GM21717 (cell line): Measurements from ENCODE around the gene FIGNL2.
"Not testable (repeated sequence)": the region's sequence is repeated elsewhere in the genome, so short reads cannot be mapped to it uniquely, and the experiment has no call there.

Experiments used
- ATAC-seq: cut with Tn5 transposase; IDR thresholded peaks from one replicate; pipeline ENCODE4 v1.9.1; 2021; ENCODE audit warnings: mild to moderate bottlenecking, moderate library complexity; ENCODE audit not compliant: unreplicated experiment

Gene FIGNL2

DNA sequence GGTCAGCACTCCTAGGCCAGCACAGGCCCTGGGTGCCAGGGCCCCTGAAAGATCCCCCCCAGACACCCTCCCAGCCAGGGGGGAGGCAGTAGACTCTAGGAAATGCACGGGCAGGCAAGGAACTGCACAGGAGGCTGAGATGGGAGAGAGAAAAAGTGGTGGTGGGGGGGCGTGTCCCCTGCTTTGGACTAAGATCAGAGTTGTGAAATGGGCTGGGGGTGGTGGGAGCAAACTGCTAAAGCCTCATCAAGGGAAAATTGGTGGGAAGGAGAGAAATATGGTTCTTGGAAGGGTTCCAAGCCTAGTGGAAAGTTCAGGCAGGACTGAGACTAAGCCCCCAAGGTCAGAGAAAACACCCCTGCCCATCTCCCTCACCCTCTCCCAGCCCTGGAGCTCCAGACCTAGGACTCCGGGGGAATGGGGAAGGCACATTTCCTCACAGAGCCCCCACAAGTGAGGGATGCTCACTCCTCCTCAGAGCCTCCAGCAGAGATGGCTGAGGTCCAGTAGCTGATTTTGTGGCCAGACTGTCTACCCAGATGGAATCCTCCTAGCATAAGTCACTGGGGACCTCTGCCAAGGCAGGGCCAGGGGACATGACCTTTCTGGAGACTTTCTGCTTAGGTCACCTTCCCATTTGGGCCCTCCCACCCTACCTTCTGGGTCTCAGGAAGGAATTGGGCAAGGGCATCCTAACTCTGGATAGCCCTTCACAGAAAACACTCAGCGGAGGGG, 29.8 kb downstream of the FIGNL2 start:
- no peak for ATAC-seq

DNA sequence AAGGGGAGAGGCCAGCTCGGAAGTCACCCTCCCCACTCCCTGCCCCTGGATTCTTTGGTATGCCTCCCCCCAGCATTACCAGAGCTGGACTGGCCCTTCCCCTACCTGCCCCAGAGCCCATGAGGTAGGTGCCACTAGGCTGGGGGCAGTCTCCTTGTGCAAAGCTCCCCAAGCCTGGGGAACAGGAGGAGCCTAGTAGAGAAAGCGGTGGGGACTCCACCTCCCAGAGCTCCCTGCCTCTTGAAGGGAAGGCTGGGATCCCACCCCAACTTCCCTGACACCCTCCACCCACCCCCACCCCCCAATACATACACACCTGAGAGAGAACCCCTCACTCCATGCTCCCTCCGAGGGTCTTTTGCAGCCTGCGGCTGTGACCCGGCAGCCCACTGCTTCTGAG, 30.4 kb downstream of the FIGNL2 start:
- no peak for ATAC-seq

DNA sequence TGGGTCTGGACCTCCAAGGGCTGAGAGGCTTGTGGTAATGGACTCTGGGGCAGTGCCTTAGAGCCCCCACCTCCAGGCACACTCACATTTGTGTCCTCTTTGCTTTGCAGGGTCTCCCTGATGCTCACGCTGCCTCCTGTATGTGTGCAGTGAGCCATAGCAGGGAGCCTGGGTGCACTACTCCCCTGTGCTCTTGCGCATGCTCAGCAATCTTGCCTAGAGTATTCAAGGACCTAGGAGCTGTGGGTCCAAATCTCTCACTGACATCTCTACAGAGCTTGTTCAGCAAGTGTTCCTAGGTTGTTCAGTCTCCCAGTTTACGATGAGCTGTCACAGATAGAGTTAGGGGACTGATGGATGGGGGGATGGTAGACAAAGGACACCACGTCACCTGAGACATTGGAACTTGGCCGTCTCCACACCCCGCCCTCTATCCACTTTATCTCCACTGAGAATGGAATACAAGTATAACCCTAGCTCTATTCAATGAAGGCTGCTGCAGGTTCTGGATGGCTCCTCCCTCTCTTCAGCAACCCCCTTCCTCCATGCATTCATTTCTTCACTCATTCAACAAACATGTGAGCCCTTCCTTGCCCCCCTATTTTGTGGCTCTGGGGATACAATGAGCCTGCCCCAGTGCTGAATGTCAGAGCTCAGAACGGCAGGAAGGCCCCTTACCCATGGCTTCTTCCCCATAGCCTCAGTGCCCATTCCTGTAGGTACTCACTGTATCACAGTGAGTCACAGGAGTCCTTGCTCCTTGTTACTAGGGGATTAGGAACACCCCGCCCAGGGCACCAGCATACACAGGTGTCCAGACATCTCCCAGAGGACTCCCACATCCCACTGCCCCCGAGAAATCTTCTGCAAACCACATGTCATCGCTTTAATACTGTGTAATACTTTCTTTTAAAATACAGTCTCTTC, 31.2 kb downstream of the FIGNL2 start:
- ATAC-seq: no peak

GRCh38 chr12:51815571-51815970, 32.9 kb downstream of the FIGNL2 start:
- ATAC-seq: no peak

DNA sequence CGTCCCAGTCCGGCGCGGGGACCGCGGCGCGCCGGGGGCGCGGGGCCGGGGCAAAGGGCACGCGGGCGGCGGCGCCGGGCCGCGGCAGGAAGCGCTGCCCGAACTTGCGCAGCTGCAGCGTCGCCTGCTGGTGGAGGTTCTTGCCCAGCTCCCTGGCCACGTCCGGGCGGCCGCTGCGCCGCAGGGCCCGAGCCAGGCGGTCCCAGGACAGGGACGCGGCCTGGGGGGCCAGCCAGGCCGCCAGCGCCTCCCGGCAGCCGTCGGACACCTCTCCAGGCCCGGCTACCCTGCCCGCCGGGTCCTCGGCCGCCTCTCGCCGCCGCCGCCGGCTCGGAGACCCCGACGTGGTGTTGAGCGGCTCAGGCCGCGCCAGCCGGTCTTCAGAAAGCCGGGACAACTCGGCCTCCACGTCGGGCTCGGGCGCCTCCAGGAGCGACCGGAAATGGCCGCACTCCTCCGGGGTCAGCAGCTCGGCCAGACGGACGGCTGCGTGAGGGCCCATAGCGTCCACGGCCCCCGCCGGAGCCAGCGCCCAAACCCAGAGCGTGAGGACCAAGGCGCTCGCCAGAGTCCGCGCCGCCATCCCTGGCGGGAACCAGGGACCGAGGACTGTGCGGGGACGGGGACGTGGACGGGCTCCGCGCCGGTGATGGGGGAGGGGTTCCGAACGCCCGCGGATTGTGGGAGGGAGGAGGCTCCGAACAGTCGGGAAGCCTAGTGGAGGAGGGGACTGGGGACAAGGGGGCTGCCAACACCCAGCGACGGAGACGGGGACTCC, 34.0 kb downstream of the FIGNL2 start:
- no peak for ATAC-seq

DNA sequence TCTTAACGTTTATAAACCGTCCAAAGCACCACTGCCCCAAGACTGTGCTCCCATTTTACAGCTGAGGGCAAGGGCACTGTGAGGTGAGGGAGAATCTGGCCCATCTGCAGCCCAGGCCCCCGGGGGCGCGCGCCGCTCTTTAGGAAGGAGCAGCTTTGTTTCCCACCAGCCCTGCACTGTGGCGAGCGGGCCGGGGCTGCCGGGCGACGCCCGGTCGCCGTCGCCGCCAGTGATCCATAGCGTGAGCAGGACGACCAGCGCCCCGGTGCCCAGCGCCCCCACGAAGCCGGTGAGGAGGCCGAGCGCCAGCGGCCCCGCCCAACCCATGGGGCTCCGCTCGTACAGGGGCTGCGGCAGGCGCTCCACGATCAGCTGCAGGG, 34.6 kb downstream of the FIGNL2 start:
- no peak for ATAC-seq

DNA sequence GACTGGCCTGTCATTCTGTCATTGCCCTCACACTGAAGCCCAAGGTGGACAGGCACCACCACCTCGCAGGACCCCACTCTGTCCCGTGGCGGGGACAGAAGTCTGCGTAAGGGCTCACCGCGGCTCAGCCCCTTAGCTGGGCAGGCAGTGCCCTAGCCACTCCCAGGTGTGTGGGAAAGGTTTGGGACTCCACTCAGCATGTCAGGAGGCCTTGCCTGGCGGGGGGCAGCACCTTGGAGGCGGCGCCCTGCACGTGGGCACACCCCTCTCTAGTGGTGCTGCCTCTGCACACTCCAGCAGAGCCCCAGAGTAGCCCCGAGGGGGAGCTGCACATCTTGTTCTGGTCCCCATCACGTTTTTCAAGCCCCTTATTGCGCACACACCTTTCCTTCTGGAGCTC, 35.6 kb downstream of the FIGNL2 start:
- ATAC-seq: no peak

DNA sequence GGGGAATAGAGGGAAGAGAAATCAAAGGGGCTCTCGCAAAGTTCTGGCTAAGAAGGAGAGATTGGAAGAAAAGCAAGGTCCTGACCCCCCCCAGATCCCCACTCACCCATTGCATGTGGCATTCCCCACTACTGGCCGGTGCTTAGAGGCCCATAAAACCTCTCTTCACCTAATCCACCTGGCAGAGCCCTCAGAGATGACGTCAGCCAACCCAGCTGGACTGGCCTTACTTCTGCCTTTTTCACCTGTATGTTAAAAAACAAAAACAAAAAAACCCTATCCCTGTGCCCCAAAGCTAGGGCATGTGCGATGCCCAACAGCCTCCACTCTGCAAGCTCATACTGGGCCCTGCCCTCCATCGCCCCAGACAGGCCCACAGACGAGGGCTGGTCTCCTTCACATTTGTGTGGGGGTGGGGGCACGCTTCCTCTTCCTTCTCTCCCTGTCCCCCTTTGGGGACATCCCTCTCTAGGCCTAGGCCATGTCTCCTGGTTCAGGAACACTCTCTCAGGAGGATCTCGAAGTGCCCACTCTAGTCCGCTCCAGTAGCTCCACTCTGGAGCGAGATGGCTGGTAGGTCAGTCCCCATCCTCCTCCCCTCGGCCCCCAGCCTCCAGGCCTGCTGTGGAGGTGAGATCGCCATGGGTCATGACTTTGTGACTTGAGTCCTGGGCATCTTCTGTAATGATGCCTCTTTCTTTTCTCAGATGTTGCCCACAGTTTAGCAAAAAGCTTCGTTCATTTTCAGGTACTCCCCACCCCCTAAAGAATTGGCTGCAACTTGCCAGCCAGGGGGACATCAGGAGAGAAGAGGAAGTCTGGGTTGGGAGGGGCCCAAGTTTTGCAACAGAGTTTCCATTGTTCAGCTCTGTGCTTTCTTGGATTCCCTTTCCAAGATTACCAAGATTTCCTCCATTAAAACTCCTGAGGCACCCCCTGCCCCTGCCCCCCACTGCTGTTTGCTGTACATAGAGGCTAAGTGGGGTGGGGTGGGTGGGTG, 37.0 kb downstream of the FIGNL2 start:
- no peak for ATAC-seq

DNA sequence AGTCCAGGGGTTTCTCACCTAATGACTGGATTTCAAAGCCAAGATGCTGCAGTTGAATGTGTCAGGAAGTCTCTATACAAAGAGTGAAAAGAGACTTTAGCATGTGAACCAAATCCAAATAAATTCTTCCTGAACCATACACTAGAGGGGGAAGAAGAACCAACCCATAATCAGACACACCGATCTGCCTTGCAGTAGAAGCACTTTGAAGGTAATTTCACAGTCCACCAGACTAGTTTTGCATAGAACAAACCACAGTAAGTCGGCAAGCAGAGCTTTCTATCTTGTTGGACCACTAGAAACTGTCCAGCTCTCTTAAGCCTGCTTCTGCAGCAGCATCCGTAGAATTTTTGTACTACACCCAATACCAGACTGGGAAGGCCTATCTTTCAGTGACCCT, 39.3 kb downstream of the FIGNL2 start:
- ATAC-seq: no peak

GRCh38 chr12:51806896-51807295, 41.6 kb downstream of the FIGNL2 start:
- no peak for ATAC-seq

GRCh38 chr12:51801027-51801426, 47.5 kb downstream of the FIGNL2 start:
- ATAC-seq: no peak

DNA sequence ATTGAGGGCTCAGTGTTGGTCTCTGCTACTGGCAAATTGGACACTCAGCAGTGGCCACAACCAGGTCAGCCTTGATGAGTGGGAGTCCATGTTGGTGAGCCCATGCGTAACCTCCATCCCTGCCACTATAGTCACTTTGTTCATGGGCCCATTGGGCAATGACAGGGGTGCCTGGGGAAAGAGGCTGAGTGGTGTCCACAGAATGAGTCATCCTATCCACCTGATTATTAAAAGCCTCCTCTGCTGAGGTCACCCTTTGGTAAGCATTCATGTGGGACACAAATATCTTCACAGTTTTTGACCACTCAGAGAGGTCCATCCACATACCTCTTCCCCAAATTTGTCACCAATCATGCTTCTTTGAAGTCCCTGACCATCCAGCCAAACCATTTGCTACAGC, 50.0 kb downstream of the FIGNL2 start:
- no peak for ATAC-seq

DNA sequence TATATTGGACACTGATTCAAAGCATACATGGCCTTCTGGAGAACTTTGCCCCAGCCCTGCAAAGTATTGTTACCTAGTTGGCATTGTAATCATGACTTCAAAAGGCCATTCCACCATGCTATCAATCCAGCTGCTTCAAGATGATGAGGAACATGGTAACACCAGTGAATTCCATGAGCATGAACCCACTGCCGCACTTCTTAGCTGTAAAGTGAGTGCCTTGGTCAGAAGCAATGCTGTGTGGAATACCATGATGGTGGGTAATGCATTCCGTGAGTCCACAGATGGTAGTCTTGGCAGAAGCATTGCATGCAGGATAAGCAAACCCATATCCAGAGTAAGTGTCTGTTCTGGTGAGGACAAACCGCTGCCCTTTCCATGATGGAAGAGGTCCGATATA, 50.5 kb downstream of the FIGNL2 start:
- not testable (repeated sequence) for ATAC-seq

DNA sequence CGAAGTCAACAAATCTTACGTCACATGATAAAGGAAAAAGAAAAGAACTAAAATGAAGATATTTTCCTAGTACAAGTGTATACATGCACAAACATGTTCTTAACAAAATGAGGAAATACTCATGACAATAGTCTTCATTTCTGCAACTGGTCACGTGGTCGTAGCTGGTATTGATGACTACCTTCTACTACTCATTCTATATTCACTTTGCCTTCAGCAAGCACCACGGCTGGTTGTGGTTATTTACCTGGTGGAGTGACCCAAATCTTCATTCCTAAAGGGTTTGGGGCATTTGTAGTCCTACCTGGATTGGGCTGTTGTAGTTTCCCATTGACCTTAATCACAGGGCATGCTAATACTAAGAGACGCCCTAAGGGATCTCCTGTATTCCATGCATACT, 51.2 kb downstream of the FIGNL2 start:
- ATAC-seq: no peak

GRCh38 chr12:51793201-51793600, 55.3 kb downstream of the FIGNL2 start:
- ATAC-seq: no peak

GRCh38 chr12:51792417-51792816, 56.1 kb downstream of the FIGNL2 start:
- ATAC-seq: no peak

DNA sequence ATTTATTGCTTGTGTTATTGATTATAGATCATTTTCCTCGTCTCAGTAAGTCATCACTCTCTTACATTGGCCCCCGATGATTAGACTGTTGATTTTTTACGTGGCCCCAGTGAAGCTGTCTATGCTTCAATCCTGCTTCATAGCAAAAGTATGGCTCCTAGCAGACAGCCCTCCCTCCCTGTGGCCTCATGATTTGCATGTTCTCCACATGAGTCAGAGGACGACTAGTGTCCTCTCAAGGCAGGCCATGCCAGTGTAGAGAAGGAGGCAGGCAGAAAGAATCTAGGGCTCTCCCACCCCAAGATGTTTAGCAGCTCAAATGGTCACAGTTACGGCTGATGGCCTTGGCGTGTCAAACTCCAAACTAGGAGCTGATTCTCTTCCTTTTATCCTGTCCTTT, 59.6 kb downstream of the FIGNL2 start:
- no peak for ATAC-seq

DNA sequence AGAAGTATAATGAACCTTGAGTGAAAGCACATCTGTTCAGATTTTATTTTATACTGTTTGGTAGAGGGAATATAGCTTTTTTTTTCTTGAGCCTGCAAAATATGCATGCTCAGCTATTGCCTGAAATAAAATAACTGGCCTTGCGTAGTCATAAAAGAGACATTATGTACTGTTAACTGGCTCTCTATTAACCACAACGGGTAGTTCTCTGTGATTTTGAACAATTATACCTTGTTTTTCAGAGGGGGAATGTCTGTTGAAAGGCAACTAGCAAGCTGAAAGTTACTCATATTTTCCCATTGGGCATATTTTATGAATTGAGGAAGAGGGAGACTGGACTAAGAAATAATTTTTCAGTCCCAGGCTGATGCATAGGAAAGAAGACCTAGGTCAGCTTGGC, 62.6 kb downstream of the FIGNL2 start:
- no peak for ATAC-seq

GRCh38 chr12:51784688-51785087, 63.8 kb downstream of the FIGNL2 start:
- no peak for ATAC-seq

DNA sequence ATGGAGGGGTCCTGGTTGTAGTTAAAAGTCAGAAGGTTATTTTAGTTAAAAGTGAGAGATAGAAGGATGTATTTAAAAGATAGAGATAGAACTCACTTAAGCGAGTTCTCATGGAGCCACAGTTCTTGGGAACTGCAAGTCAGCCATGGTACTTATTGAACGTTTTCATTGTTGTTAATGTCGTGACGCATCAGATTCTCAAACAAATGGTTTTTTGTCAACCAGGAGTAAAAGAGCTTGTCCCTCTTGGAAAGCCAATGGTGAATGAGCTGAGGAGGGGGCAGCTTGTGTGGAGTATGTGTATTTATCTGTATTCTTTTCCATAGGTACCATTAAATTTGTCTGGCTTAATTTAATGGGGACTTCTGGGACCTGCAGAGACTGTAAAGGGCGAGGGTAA, 68.6 kb downstream of the FIGNL2 start:
- ATAC-seq: no peak
